Panc1 (cell line): Measurements from ENCODE around the gene ECI1.

Source experiments
- POLR2AphosphoS5 ChIP-seq: IDR thresholded peaks from 2 replicates; pipeline ENCODE4 v1.6.1; 2012; ENCODE audit warnings: mild to moderate bottlenecking, low read depth, low read length, moderate library complexity
- SIN3A ChIP-seq: IDR thresholded peaks from 2 replicates; pipeline ENCODE4 v1.6.1; 2012; ENCODE audit warnings: low read depth, mild to moderate bottlenecking, low read length, moderate library complexity, borderline replicate concordance; ENCODE audit not compliant: insufficient read depth
- TCF7L2 ChIP-seq: IDR thresholded peaks from 2 replicates; pipeline ENCODE4 v1.6.1; 2011; ENCODE audit warnings: mild to moderate bottlenecking, low read depth, low read length, inconsistent platforms
- TF ChIP-seq, protein P1 (sequence below): fragments of 450-650 bp; IDR thresholded peaks from 2 replicates; pipeline ENCODE4 v1.5.1; 2017; ENCODE audit warnings: mild to moderate bottlenecking
- TF ChIP-seq, protein P2 (sequence below), 2 experiments: IDR thresholded peaks; 2 replicates each; pipeline ENCODE4 v1.6.1; 2011 to 2012; ENCODE audit warnings: low read depth in 2 of 2, control low read depth in 1 of 2, low read length in 1 of 2, mild to moderate bottlenecking in 1 of 2, moderate library complexity in 1 of 2; ENCODE audit not compliant: insufficient read depth in 1 of 2

DNA sequence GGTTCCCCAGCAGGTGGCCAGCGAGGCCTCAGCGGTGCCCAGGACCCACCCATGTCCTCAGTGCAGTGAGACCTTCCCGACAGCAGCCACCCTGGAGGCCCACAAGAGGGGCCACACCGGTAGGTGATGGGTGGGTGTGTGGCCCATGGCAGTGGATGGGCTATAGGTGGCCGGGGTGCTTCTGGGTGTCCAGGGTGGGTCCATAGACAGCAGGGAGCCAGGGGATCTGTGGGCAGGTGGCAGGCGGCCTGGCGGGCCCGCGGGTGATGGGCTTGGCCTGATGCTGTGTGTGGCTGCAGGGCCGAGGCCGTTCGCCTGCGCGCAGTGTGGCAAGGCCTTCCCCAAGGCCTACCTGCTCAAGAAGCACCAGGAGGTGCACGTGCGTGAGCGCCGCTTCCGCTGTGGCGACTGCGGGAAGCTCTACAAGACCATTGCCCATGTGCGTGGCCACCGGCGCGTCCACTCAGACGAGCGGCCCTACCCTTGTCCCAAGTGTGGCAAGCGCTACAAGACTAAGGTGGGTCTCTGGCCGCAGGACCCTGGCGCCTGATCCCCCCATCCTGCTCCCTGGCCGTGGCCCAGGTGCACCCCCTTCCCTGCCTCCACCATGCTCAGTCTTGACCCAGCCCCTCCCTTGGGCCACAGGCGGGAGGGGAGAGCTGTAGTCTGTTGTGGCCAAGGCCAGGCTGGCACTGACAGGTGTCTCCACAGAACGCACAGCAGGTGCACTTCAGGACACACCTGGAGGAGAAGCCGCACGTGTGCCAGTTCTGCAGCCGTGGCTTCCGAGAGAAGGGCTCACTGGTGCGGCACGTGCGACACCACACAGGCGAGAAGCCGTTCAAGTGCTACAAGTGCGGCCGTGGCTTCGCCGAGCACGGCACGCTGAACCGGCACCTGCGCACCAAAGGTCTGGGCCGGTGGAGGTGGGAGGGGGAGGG is 17.2 kb downstream of the ECI1 start:
- TF ChIP-seq, protein P1, sequence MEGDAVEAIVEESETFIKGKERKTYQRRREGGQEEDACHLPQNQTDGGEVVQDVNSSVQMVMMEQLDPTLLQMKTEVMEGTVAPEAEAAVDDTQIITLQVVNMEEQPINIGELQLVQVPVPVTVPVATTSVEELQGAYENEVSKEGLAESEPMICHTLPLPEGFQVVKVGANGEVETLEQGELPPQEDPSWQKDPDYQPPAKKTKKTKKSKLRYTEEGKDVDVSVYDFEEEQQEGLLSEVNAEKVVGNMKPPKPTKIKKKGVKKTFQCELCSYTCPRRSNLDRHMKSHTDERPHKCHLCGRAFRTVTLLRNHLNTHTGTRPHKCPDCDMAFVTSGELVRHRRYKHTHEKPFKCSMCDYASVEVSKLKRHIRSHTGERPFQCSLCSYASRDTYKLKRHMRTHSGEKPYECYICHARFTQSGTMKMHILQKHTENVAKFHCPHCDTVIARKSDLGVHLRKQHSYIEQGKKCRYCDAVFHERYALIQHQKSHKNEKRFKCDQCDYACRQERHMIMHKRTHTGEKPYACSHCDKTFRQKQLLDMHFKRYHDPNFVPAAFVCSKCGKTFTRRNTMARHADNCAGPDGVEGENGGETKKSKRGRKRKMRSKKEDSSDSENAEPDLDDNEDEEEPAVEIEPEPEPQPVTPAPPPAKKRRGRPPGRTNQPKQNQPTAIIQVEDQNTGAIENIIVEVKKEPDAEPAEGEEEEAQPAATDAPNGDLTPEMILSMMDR = no peak
- TF ChIP-seq TCF7L2 (no peak), POLR2AphosphoS5 (no peak), SIN3A (no peak)
- TF ChIP-seq, protein P2, sequence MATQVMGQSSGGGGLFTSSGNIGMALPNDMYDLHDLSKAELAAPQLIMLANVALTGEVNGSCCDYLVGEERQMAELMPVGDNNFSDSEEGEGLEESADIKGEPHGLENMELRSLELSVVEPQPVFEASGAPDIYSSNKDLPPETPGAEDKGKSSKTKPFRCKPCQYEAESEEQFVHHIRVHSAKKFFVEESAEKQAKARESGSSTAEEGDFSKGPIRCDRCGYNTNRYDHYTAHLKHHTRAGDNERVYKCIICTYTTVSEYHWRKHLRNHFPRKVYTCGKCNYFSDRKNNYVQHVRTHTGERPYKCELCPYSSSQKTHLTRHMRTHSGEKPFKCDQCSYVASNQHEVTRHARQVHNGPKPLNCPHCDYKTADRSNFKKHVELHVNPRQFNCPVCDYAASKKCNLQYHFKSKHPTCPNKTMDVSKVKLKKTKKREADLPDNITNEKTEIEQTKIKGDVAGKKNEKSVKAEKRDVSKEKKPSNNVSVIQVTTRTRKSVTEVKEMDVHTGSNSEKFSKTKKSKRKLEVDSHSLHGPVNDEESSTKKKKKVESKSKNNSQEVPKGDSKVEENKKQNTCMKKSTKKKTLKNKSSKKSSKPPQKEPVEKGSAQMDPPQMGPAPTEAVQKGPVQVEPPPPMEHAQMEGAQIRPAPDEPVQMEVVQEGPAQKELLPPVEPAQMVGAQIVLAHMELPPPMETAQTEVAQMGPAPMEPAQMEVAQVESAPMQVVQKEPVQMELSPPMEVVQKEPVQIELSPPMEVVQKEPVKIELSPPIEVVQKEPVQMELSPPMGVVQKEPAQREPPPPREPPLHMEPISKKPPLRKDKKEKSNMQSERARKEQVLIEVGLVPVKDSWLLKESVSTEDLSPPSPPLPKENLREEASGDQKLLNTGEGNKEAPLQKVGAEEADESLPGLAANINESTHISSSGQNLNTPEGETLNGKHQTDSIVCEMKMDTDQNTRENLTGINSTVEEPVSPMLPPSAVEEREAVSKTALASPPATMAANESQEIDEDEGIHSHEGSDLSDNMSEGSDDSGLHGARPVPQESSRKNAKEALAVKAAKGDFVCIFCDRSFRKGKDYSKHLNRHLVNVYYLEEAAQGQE (IDR thresholded peaks at IDR 0.05; ENCODE audit: insufficient read depth in 1 of 2, low read depth in 2 of 2, low read length in 1 of 2) = no peak
